HG02759 (cell line): ENCODE data around the gene NCBP3.
"Not testable (repeated sequence)": the region's sequence is repeated elsewhere in the genome, so short reads cannot be mapped to it uniquely, and the experiment has no call there.

Experiments used
- ATAC-seq: cut with Tn5 transposase; IDR thresholded peaks from one replicate; pipeline ENCODE4 v1.9.1; 2021; ENCODE audit warnings: mild to moderate bottlenecking, moderate library complexity; ENCODE audit not compliant: unreplicated experiment

The NCBP3 gene

DNA sequence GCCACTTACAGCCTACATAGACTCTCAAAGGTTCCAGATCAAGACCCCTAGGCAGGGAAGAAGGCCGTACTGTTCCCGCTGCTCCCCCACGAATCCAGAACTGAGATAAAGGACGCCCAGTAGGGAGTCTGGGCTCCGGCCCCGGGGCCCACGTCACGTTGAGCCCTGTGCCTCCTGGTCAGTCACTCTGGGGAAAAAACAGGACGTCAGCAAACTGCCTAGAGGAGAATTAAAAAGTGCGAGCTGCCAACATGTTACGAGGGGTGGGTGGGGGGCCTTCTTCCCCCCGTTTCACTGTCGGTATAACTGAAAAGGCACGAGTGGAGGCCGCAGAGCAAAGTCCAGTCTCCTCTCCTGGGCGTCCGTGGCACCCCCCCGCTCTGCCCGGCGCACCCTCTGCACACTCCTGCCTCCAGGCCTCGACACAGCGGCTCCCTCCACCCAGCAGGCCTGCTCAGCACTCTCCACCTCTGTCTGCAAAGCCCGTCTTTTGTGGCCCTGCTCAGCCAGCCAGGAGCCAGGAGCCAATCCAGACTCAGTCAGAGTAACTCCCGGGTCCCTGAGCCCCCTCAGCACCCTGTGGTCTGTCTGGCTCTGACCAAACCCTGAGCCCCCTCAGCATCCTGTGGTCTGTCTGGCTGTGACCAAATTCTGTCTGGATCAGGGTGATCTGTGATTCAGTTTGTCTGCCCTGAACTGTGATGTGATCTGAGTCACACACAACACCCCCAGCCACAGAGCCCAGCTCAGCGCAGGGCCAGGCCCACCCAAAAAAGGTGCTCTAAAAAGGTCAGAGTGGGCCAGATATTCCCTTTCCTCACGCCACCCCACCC, 51.3 kb downstream of the NCBP3 start:
- no peak for ATAC-seq

- not testable (repeated sequence) for ATAC-seq
Measured at GRCh38 chr17:3794152-3794551, 51.9 kb downstream of the NCBP3 start.

DNA sequence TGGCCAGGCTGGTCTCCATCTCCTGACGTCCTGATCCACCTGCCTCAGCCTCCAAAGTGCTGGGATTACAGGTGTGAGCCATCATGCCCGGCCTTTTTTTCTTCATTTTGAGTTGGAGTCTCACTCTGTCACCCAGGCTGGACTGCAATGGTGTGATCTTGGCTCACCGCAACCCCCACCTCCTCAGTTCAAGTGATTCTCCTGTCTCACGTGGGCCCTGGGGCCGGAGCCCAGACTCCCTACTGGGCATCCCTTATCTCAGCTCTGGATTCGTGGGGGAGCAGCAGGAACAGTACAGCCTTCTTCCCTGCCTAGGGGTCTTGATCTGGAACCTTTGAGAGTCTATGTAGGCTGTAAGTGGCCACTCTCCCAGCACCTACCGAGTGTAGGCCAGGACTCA, 52.8 kb downstream of the NCBP3 start:
- ATAC-seq = not testable (repeated sequence)

DNA sequence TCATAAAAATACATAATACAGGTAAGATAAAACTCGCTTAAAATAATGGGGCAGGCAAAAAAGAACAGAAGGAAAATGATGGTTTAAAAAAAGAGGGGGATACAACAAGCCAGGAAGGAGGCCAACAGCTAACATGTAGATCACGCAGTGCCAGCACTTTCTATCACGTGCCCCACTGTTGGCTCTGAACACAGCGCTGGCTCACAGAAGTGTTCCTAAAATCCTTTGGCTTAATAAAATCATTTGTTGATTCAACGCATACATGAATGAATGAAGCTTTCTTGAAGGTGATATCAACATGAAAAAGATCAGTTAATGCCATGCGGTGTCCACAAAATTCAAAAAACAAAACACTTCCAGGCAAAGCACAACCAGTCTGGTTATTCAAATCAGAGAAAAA, 53.6 kb downstream of the NCBP3 start:
- ATAC-seq = no peak

DNA sequence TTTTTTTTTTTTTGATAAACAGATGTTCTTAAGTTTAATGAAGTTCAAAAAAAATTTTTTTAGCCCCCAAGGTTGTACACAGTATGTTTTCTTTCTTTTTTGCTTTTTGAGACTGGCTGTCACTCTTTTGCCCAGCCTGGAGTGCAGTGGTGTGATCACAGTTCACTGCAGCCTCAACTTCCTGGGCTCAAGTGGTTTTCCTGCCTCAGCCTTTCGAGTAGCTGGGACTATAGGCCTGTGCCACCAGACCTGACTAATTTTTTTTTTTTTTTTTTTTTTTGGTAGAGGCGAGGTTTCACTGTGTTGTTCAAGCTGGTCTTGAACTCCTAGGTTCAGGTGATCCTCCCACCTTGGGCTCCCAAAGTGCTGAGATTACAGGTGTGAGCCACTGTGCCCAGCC, 57.8 kb downstream of the NCBP3 start:
- ATAC-seq = no peak

DNA sequence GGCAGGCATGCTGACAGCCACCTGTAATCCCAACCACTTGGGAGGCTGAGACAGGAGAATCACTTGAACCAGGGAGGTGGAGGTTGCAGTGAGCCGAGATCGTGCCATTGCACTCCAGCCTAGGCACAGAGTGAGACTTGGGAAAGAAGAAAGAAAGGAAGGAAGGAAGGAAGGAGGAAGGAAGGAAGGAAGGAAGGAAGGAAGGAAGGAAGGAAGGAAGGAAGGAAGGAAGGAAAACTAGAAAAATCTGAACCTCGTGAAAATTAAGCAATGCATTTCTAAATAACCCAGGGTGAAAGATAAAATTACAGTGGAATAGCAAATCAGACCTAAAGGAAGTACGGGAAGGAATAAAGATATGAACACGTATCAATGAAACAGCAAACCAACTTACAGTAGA, 60.7 kb downstream of the NCBP3 start:
- ATAC-seq = not testable (repeated sequence)

DNA sequence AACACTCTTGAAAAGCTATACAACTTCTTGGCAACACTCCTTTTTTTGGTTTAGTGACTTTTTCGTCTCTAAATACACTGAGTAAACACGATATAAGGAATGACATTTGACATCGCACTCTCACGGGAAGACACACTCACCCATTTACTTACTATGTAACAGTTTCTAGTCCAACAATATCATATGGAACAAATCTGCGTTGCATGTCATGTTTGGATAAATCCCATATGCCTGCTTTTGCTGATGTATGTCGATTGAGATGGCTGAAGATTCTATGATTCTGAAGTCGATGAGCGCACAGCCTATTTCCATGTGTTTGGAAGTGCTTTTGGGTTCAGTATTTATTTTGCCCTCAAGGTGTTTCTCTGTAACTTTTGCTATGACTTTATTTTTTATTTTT, 63.3 kb downstream of the NCBP3 start:
- no peak for ATAC-seq

DNA sequence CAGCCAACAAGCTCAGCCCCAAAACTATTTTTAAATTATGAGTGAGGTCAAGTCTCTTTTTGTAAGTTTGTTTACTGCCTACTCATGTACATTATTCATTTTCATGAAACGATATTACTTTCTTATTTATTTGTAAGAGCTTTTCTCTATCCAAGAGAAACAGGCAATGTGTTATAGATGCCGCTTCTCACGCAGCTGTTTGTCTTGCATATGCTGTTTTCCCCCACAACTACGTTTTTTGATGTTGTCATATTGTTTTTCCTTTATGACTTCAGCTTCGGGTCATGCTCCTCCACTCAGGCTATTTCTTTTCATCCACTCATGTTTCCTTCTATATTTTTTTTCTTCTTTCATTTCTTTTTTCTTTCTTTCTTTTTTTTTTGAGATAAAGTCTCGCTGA, 65.1 kb downstream of the NCBP3 start:
- ATAC-seq = no peak

- ATAC-seq = no peak
Measured at GRCh38 chr17:3777366-3778120, 68.5 kb downstream of the NCBP3 start.

GRCh38 chr17:3773966-3774365, 72.1 kb downstream of the NCBP3 start:
- ATAC-seq = no peak

DNA sequence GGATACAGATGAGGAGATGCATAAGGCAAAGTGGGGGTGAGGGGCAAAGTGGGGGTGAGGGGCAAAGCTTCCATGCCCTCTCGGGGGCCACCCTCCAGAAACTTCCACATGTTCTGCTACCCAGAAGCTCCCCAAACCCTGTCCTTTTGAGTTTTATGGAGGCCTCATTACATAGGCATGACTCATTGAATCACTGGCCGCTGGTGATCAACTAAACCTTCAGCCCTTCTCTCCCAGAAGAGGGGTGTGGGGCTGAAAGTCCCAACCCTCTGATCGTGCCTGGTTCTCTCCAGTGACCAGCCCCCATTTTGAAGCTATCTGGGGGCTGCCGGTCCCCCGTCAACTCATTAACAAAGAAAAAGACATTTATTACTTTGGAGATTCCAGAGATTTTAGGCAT, 72.5 kb downstream of the NCBP3 start:
- no peak for ATAC-seq

- no peak for ATAC-seq
Measured at GRCh38 chr17:3772764-3773163, 73.3 kb downstream of the NCBP3 start.

DNA sequence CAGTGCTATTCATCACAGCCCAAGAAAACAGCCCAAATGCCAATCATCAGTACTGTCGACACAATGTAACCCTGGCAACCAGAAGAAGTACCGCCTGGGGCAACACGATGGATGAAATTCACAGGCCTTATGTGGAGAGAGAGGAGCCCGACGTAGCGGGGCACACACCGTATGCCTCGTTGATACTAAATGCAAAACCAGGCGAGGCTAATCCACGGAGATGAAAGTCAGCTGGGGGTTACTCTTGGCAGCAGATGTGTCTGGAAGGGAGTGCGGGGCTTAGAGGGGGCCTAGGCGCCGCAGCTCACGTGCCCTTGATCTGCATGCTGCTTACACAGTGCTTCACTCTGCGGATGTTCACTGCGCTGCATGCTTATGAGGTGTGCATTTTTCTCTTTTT, 74.9 kb downstream of the NCBP3 start:
- ATAC-seq = no peak

DNA sequence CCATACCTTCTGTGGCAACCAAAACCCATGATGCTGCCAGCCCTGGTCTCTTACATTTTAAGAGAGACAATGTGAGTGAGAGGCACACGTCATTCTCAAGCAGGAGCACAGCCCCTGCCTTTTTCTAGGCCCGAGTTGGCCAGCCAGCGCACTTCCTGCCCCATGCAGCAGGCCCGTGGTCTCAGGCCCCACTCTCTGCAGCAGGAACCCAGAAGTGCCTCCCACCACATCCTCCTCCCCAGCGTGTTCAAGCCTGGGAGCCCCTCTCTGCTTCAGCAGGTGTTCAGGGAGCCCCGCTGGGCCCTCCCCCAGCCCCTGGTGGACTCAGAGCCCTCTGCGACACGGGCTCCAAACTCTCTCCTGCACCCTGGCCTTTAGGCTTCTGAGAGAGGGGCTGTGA, 75.6 kb downstream of the NCBP3 start:
- peak; percentile 55 for ATAC-seq

GRCh38 chr17:3768769-3769168, 77.3 kb downstream of the NCBP3 start:
- no peak for ATAC-seq

GRCh38 chr17:3768341-3768740, 77.7 kb downstream of the NCBP3 start:
- no peak for ATAC-seq

DNA sequence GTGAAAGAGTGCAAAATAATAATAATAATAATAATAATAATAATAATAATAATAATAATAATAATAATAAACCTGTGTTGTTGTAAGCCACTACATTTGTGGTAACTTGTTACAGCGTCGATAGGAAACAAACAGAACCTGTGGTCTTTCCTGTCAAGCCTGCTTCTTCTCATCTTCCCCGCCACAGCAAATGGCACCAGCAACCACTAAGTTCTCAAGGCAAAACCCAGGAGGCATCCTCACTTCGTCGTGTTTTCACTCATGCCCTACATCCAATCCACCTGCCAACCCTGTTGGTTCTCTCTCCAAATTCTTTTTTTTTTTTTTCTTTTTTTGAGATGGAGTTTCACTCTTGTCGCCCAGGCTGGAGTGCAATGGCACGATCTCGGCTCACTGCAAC, 79.3 kb downstream of the NCBP3 start:
- ATAC-seq = no peak

DNA sequence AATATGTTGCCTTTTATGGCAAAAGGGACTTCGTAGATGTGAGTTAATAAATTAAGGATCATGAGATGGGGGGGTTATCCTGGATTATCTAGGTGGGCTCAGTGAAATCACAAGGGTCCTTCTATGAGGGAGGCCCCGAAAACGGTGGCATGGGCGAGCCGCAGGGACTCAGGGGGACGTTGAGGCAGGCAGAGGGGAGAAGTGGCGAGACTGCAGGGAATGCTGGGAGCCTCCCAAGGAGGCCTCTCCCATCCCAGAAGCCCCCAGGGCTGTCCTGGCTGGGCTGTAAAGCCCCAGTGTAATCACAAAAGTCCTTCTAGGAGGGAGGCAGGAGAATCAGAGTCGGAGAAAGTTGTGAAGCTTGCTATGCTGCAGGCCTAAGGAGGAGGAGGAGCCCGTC, 80.1 kb downstream of the NCBP3 start:
- ATAC-seq = no peak

DNA sequence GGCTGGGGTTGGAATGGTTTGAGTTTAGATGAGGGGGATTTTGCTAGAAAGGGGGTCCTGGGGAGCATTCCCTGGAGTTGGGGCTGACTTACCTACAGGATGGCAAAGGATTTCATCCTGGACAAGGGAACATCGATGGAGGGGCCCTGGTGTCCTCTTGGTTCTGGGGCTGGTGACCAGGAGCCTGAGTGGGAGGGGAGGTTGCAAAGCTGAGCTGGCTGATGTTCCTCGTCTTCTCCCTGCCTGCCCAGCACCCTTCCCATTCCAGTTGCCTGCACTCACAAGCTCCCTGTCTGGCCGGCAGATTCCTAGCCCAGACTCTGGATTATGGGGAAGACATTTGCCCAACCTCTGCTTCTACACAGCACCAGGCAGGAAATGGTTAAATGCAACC, 82.3 kb downstream of the NCBP3 start:
- no peak for ATAC-seq

GRCh38 chr17:3762922-3763776, 82.9 kb downstream of the NCBP3 start:
- ATAC-seq = peak; percentile 64

GRCh38 chr17:3761918-3762380, 84.1 kb downstream of the NCBP3 start:
- no peak for ATAC-seq
